Measurements from ENCODE around the gene CORO2B.
A peak's percentile ranks its signal among the peaks of the same experiment; 100 is the strongest.

The CORO2B gene

DNA sequence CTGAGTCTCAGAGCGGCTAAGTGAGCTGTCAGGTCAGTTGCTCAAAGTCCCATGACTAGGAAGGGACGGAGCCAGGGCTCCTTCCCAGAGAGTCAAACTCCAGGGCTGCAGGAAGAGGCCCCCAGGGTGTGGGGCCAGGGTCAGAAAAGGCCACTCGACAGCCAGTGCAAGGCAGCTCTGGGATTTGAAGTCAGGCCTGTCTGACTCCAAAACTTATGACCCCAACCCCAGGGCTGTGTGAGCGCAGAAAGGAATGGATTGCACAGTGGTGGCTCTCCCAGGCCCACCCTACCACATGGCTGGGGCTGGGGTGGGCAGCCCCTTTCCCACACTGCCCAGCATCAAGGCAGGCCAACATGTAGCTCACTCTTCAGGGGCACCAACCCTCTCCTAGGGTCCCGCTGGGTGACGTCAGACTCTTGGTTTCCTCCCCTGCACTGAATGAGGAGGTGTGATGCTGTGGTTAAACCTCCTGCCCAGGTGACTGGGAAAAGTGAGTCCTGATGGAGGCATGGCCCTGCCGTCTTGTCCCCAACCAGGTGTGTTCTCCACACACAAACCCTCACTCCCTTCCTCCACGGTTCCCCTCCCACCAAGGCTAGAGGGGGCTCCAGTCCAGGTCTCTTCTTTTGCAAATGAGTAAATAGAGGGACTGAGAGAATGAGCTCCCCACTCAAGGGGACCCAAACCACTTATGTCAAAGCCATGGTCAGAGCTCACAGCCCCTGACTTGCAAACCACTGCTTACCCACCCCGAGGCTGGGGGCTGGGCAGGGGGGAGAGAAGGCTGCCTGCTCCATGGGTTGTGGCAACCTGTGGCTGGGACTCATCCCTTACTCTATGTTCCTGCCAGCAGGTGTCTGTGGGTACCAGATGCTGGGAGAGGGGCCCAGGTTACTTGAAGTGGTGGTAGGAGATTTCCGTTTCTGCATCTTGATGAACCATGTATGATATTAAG, 23.8 kb upstream of the CORO2B start:
- DNase-seq: no peak

DNA sequence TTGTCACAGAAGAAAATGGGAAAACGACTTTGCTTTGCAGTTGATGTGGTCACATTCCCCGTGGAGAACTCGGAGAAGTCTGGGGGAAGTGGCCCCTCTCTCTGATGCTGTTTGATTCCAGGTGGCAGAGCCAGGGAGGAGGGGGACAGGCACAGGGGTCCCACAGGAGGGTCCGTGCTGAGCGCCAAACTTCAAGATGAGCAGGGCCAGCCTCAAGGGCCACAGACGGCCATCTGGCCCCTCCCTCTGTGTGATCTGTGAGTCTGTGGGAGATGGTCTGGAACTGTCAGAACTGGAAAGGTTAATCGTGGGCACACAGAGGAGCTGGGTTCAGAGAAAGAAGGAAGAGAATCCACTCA, 23.1 kb upstream of the CORO2B start:
- no peak for DNase-seq

DNA sequence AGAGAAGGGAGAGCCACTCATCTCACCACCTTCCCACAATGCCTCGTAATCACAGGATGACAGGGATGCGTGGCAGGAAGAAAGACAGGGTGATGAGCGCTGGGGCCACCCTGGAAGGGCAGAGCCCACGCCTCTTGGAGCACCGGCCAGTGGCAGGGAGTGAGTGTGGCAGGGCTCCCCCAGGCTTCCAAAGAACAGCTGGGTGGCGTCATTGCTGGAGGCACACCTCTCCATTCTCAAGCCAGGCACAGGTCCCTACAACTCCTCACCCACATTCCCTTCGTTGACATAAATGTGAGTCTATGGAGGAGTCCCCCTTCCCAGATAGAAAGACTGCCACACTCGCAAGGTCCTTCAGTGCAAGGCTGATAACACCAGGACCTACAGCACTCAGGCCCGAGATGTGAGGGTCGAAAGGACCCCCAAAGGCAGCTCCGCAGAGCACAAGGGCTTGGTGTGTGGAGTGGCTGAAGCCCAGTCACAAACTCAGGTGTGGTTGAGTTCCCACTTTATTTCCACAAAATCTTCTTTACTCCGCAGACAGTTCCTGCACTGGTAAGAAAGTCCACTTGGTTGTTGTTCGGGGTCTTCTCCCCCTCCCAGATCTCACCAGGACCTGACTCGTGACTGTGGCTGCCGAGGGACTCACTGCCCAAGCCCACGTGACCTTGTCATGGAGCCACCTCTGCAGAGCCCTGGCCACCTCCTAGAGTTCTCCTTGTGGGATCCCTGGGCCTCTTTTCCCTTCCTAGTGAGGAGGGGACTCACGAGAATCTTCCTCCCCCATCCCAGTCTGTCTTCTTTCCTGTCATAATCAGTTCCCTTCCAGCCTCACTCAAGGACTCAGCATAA, 22.4 kb upstream of the CORO2B start:
- DNase-seq: no peak

DNA sequence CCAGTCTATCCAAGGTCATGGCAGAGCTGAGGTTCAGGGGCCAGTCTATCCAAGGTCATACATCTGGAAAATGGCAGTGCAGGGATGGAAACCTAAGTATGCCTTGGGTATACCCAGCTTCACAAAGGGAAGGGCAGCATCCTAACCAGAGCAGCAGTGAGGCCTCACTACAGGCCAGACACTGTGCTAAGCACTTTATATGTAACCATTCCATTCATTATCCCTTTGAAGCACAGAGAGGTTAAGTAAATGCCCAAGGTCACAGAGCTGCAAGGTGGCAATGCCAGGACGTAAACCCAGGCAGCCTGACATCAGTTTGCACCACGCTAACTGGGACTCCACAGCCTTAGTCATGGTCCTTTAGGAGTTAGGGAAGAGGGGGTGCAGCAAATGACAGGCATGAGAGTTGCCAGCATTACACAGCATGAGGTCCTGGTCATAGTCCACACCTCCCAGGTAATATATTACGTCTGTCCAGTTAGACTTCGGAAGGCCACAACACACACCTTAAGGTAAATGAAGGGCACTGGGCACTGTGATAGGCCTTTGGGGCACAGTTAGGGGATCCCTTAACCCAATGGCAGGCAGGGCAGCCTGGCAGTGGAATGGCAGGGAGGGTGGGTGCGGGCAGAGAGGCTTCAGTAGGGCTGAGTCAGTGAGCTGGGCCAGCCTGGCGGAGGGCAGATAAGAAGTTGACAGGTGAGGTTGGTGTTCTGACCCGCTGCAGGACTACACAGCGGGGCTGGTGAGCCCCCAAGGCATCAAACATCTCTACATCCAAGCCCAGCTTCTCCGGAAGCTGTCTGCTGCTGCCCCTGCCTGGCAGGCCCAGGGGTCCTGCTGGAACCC, 21.1 kb upstream of the CORO2B start:
- DNase-seq: no peak

DNA sequence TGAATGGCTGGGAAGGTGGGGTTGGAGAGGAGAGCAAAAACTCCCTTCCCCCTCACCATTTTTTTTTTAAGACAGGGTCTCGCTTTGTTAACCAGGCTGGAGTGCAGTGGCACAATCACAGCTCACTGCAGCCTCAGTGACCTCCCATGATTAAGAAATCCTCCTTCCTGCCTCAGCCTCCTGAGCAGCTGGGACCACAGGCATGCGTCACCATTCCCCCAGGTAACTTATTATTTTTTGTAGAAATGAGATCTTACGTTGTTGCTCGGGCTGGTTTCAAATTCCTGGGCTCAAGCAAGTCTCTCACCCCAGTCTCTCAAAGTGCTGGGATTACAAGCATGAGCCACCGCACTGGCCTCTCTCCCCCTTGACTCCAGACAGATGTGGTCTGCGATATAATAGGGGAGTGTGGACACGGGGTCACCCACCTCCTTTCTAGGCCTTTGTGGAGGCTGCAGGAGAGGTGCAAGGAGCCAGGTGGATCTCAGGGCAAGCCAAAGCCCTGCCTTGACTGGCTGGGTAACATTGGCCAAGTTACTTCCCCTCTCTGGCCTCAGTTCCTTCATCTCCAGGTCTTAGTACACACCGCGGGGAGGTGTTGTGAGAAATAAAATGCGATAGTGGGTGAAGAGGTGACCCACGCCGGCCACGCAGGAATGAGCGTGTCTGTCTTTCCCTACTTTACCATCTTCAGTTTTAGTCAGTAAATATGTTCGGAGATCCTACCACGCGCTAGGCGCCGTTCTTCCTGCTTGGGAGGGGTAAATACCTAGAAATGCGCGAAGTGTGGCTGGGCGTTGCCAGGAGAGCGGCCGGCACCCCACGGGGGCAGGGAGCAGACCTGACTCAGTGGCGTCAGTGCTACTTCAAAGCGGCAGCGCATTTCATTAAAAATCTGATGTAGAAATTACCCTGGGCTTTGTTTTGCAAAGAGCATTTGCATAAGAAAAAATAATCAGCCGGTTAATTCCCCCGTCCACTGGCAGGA, 20.2 kb upstream of the CORO2B start:
- no peak for DNase-seq

DNA sequence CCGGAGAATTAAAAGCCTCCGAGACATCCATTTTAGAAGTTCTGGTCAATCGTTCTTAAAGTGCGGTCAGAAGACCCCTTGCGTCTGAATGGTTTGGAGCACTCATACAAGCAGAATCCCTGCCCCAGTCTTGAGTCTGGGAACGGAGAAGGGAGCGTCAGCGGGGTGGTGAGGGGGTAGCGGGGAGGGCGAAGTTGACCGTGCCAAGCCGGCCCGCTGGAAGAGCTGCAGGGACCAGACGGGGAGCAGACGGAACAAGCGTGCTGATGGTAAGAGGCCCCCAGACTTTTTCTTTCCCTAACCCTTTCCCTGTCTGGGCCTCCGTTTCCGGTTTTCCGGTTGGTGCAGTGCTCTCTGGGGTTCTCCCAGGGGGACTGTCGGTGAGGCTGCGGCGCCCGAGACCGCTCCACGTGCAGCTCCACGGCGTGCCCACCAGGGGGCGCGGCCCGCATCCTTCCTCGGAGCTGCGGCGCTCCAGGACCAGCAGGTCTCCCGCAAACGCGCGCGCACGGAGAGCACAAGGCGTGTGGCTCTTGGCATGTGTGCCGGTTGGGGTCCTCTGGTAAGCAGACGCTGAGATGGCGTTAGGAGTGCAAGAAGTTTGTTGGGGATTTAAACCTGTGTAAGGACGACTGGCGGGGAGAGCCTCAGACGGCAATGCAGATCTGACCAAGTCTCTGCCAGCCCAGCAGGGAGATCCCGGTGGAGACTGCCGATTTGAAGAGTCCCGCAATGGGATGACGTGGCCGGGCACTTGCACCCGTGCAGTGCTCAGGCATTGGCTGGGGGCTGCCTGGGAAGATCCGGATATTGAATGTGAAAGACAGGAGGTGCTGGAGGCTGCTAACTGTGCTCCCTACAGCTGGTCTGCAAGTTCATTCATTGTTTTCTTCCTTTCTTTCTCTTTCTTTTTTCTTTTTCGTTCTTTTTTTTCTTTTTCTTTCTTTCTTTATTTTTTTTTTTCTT, 19.2 kb upstream of the CORO2B start:
- DNase-seq: peak; percentile 26

DNA sequence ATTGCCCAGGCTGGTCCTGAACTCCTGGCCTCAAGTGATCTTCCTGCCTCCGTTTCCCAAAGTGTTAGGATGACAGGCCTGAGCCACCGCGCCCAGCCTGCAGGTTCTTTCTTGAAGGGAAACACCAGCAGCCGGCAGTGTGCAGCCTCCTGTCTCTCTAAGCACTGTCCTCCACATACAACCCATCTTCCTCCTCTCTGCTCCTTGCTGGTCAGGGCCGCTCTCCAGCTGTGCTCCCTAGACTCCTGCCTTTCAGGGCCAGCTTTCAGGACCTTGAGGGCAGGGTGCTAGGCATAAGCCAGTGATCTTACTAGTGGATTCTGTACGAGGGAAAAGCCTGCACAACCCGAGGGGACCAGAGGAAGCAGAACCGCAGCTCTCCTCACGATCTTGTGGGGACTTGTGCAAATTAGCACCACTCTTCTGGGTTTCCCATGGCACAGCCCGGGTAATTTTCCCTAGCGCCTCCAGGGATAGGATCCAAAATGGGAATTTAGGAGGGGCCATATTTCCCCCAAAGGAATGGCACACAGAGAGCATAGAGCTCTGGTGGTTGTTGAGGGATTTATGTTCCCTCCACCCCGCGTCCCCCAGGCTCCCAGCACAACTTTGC, 18.2 kb upstream of the CORO2B start:
- no peak for DNase-seq

DNA sequence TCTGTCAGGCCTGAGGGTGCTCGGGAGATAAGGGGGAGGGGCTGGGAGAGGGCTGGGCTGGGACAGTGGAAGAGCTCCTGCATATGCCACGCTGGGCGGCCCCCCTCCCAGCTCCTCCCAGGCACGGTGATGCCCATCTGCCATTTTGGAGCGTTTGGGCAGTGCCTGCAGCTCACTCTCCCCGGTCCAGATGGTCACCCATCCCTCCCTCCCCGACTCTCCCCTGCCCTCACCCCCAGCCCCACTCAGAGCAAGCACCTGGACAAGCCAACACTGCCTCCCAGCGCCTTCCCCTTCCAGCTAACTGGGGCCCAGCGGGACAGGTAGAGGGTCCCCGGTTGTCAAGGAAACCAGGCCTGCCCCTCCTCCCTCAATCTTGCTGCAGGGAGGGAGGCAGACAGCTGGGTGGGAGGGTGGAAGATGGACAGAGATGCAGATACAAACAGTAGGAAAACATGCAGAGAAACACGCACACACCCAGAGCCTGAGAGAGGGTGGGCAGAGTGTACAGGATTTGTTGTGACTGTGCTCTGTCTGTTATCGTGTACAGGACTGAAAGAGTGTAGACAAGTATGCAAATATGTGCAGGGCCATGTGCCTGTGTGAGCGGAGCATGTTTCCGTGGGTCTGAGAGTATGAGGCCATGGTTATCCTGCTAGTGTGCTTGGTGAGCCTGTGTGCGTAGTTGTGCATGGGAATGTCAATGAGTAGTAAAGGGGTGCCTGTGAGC, 17.5 kb upstream of the CORO2B start:
- no peak for DNase-seq

DNA sequence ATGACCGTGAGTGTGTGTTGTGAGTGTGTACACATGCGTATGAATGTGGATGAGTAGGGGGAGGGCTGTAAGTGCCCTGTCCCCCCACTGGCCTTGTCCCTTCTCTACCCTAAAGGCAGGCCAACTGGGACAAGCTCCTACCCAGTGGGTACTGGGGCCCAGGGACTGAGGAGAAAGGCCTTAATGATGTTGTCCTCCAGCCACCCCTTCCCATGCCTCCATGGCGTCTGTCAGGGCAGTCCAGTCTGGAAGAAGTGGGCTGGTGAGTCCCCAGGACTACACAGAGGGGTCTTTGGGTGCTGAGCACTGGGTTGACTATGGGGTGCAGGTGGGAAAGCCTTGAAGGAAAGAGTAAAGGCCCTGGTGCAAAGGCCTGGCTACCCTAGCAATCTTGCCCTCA, 16.9 kb upstream of the CORO2B start:
- DNase-seq: no peak

DNA sequence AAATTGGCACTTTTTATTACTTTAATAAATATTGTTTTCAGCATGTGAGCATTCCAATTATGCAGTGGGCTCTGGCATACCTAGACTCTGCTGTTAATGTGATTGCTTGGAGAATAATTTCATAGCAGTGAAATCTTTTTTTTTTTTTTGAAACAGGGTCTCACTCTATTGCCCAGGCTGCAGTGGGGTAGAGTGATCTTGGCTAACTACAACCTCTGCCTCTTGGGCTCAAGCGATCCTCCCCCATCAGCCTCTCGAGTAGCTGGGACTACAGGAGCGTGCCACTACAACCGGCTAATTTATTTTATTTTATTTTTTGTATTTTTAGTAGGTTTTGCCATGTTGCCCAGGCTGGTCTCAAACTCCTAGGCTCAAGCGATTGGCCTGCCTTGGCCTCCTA, 14.6 kb upstream of the CORO2B start:
- no peak for DNase-seq

DNA sequence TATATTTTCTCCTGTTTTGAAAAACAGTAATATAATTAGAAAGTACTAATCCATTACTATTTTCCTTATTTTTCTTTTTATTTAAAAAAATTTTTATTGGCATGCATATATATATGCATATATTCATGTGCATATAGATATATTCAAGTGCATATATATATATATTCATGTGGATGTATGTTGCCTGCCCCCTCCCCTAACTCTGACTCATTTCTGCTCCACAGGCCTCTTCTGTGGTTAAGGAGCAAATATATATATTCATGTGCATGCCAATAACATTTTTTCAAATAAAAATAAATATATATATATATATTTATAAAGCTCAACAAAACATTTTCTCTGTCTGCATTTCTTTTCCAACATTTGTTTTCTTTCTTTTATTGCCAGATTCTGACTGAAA, 13.6 kb upstream of the CORO2B start:
- DNase-seq: no peak

DNA sequence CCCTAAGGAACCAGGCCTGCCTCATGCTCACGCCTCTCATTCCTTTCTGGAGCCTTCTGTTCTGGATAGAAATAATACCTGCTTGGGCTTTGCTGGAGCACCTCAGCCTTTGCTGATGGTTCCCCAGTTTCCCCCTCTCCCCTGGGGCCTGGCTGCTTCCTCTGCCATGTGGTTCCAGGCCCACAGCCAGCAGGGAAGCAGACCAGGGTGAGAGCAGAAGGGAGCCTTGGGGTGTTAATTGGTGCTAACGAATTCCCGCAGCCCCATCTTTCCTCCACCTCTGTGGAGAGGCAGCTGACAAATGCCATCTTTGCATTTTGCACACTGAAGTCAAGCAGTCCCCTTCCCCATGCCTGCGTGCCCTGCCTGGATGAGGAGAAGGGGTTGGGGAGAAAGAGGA, 13.1 kb upstream of the CORO2B start:
- no peak for DNase-seq

DNA sequence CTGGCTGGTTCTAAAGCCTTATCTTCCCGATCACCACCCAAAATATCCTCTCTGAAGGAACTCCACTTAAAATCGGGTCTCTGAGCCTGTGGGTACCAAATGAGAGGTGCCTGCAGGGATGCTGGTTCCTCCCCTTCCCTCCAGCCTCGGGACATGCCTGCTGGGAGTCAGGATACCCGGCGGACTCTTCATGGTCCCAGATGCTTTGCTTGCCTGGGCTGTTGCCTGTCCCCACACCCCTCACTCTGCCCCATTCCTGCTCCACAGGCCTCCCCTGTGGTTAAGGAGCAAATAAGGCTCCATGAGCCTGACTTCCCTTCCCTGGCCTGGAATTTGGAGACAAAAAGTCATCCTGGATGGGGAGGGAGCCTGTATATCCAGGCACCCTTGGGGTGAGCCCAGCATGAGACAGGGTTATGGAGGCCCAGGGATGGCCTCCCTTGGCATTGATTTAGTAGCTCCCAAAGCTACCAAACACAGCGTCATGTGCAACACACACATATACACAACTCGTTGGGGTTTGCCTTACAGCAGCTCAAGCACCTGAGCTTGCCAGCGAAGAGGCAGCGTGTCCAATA, 12.3 kb upstream of the CORO2B start:
- DNase-seq: no peak

DNA sequence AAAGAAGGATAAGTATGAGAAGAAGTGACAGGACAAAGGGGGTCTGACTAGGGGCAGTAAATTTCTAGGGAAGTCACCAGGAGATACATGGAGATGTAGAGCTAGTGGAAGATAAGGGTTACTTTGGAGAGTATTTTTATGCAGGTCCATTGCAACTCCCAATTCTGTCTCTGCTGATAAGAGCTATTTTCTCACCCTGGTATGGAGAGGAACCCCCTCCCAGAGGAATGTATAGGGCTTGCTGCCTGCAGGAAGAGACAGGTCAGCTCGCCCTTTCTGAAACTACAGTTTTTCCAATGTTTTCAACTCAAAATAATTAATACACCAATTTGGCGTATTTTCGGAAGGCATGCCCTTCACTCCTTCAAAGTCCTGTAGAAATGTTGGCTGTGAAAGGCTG, 11.4 kb upstream of the CORO2B start:
- DNase-seq: no peak

DNA sequence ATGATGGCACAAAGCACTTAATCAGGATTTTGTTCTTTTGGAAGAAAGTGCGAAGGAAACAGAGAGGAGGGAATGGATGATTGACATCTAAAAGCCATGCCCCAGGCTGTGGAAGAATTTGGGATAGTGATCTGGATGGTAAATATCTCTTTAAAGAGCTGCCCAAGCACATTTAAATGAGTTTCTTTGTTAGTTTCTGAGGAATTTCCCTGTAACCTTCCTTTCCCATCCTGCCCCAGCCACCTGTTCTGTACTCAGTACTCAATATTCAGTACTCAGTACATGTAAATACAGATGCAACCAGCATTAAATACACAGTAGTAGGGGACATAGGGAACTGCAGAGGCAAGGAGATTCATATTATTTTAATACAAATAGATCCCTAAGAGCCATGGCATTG, 7.8 kb upstream of the CORO2B start:
- no peak for DNase-seq

DNA sequence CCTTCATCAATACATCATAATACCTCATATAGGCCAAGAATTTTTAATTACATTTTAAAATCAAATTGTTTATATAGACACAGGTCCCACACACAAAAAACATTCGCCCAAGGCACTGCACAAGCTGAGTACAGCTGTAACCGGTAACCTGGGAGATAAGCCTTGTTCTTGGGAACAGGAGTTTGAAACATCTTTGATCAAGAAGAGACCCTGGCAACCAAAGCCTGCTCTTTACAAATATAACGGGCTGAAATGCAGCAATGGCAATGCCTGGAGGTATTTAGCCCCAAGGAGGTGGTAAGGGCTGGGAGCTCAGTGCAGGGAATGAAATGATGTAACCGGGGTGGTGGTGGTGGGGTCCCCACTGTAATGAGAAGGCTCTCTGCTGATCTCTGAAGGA, 7.2 kb upstream of the CORO2B start:
- DNase-seq: no peak

DNA sequence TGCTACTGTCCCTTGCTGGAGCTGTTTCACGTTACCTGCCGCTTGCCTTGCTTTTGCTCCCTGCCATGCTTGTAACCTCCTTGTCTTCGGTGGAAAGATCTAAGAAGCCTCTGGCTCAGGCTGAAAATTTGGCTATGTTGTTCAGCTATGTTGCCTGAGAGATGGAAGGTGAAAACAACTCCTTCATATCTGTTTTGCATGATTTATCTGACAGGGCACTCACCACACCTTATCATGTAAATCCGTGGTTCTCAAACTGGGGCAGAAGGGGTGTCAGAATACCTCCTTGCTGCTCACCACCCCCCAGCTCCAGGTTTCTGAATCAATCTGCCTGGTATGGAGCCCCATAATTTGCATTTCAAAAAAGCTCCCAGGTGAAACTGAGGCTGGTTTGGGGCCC, 6.5 kb upstream of the CORO2B start:
- DNase-seq: no peak

DNA sequence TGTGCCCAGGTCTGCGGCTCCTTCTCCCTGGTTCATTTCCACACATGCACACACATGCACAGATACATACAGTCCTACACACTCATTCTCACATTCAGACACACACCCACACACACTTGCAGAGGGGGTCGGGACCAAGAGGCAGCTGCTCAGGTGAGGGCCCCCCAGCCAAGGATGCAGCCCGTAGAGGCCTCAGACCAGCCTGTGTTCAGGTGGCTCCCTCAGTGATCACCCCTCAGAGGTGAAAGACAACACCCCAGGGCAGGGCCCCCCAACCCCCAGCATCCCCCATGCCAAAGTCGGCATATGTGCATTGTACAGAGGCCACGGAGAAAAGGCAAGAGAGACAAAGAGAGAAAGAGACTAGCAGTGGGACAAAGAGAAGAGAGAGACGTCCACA, 5.9 kb upstream of the CORO2B start:
- DNase-seq: no peak

DNA sequence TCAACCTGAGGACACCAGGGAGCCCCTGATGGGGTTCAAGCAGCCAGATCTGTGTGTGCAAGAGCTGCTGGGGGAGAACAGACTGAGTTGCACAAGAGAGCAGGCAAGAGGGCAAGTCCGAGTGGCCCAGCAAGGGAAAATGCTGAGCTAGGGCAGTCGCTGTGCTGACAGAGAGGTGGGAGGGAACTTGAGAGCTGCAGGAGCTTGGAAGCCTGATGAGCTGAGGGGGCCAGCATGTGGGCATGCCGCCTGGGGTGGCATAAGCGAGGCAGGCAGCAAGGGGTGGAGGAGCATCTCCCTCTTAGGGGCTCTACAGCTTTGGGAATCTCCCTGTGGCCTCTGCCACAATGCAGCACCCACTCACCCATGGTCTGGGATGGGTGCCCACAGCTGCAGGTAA, 4.7 kb upstream of the CORO2B start:
- no peak for DNase-seq
